Tibial nerve (tissue), 4 donors: ENCODE results near the gene TEKTIP1.

Source experiments
- CTCF ChIP-seq, 5 experiments: fragments of 200-600 bp in 3 of 5; fragments of 450-650 bp in 2 of 5; sonication (generic) in 3 of 5; IDR thresholded peaks; one replicate each; pipeline ENCODE4 v1.5.1; 2016 to 2019; ENCODE audit warnings: antibody characterized with exemption in 5 of 5, mild to moderate bottlenecking in 3 of 5, moderate library complexity in 2 of 5
- EP300 ChIP-seq, 2 donors: sonication (generic); formaldehyde crosslinking; IDR thresholded peaks; one replicate each; pipeline ENCODE4 v1.6.1; 2017; ENCODE audit warnings: antibody characterized with exemption in 2 of 2, mild to moderate bottlenecking in 1 of 2
- POLR2A ChIP-seq, 2 donors: fragments of 450-650 bp; IDR thresholded peaks; one replicate each; pipeline ENCODE4 v1.6.1; 2017; ENCODE audit warnings: antibody characterized with exemption in 2 of 2, mild to moderate bottlenecking in 2 of 2, moderate library complexity in 2 of 2

GRCh38 chr19:3514930-3515329 lies 24.0 kb upstream of the TEKTIP1 start:
- no peak for TF ChIP-seq EP300 (IDR thresholded peaks at IDR 0.05)
- TF ChIP-seq CTCF (IDR thresholded peaks at IDR 0.05), result no peak
- TF ChIP-seq POLR2A (IDR thresholded peaks at IDR 0.05), result no peak
